NCI-H1930 (cell line): Measurements from ENCODE around the gene GFRA1.
"Not testable (repeated sequence)": the region's sequence is repeated elsewhere in the genome, so short reads cannot be mapped to it uniquely, and the experiment has no call there.

Experiments
- DNase-seq, 2 experiments: peaks; one replicate each; lab custom pipeline; 2025; lab: John Stamatoyannopoulos, UW

The GFRA1 gene

GRCh38 chr10:116067825-116068224 is 205.2 kb downstream of the GFRA1 start:
- no peak for DNase-seq

- no peak for DNase-seq
Measured at GRCh38 chr10:116063107-116063506, 209.9 kb downstream of the GFRA1 start.

GRCh38 chr10:116060864-116061263 is 212.1 kb downstream of the GFRA1 start:
- no peak for DNase-seq

- no peak for DNase-seq
Measured at GRCh38 chr10:116059320-116059719, 213.7 kb downstream of the GFRA1 start.

GRCh38 chr10:116056445-116057293 is 216.3 kb downstream of the GFRA1 start:
- no peak for DNase-seq

- no peak for DNase-seq
Measured at GRCh38 chr10:116055917-116056252, 217.1 kb downstream of the GFRA1 start.

GRCh38 chr10:116055252-116055916 is 217.6 kb downstream of the GFRA1 start:
- no peak for DNase-seq

GRCh38 chr10:116053910-116054309 is 219.1 kb downstream of the GFRA1 start:
- no peak for DNase-seq

GRCh38 chr10:116053009-116053730 is 219.8 kb downstream of the GFRA1 start:
- DNase-seq: not testable (repeated sequence)

GRCh38 chr10:116052522-116052921 is 220.5 kb downstream of the GFRA1 start:
- not testable (repeated sequence) for DNase-seq

GRCh38 chr10:116049974-116050304 is 223.1 kb downstream of the GFRA1 start:
- DNase-seq: no peak

- DNase-seq: no peak
Measured at GRCh38 chr10:116049158-116049973, 223.6 kb downstream of the GFRA1 start.

GRCh38 chr10:116045366-116046356 is 227.3 kb downstream of the GFRA1 start:
- DNase-seq: no peak

- DNase-seq: no peak
Measured at GRCh38 chr10:116044801-116045248, 228.2 kb downstream of the GFRA1 start.

- no peak for DNase-seq
Measured at GRCh38 chr10:116043861-116044260, 229.1 kb downstream of the GFRA1 start.

GRCh38 chr10:116043304-116043703 is 229.7 kb downstream of the GFRA1 start:
- no peak for DNase-seq

GRCh38 chr10:116041948-116042347 is 231.1 kb downstream of the GFRA1 start:
- no peak for DNase-seq

GRCh38 chr10:116039612-116040011 is 233.4 kb downstream of the GFRA1 start:
- DNase-seq: no peak

- no peak for DNase-seq
Measured at GRCh38 chr10:116038259-116038658, 234.7 kb downstream of the GFRA1 start.

GRCh38 chr10:116035406-116035805 is 237.6 kb downstream of the GFRA1 start:
- not testable (repeated sequence) for DNase-seq

GRCh38 chr10:116030576-116030975 is 242.4 kb downstream of the GFRA1 start:
- DNase-seq: no peak
